NCI-H345 (cell line): ENCODE results near the gene DUSP7.

Experiments used
- DNase-seq: peaks from one replicate; lab custom pipeline; 2025; lab: John Stamatoyannopoulos, UW

DUSP7 gene

GRCh38 chr3:52056521-52056967 lies at the start of gene DUSP7:
Gene DUSP7 (minus strand): TSS chr3:52056571. CDS start chr3:52056366, 205 bp downstream.
- DNase-seq = peak; percentile 72

DNA sequence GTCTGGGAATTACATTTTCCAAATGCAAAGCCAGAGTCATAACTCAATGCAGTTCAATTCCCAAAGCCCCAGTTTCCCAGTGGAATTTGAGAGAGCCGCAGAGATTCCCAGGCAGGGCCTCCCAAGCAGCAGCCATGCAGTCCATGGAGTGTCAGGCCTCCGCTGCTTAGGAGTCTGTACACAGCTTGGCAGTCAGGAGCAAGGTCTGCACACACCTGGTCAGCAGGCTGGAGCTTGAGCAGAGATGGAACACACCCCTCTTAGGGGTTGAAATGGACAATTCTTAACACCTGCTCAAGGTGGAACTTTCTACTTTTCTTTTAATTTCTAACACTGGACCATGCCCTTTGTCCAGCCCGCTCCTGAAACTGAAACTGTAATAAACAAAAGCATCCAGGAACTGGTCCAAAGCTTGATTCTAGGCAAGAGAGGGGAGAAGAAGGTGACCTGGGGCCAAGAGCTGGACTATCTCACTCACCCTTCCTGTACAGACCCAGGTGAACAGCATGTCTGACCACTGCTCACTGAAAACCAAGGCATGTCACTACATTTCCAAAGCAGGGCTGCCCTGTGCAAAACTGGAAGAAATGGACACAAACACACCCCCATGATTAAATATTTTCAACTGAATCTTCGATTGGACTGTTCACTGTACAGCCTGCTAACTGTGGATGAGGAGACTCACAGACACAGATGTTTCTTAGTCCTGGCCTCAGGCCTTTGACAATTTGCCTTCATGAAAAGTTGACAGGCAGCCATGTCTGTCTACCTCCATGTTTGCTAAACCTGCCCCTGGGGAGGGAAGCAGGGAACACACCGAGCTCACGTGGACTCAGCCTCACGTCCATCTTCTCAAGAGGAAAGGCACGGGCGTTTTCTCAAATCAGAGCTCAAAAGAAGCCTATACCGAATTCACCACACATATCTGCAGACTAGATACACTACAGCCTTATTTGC lies 48.6 kb upstream of the DUSP7 start:
- DNase-seq = no peak

- DNase-seq = no peak
Measured at GRCh38 chr3:52102934-52103333, 46.6 kb upstream of the DUSP7 start.

DNA sequence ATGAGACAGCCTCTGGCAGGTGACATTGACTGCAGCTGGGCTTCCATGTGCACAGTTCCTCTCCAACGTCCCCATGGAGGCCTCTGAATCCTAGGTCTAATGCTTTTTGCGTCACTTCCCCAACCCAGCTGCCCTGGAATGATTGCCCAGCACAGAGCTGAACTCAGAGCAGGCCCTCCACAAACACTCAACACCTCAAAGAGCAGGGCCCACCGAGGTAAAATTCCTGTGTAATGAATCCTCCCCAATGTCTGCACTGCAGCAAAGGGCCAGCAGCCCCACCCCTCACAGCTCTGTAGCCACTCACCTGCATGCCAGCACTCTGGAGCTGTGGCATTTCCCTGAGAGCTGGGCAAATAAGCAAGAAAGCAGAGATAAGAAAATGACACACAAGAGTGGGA lies 42.6 kb upstream of the DUSP7 start:
- DNase-seq = no peak

DNA sequence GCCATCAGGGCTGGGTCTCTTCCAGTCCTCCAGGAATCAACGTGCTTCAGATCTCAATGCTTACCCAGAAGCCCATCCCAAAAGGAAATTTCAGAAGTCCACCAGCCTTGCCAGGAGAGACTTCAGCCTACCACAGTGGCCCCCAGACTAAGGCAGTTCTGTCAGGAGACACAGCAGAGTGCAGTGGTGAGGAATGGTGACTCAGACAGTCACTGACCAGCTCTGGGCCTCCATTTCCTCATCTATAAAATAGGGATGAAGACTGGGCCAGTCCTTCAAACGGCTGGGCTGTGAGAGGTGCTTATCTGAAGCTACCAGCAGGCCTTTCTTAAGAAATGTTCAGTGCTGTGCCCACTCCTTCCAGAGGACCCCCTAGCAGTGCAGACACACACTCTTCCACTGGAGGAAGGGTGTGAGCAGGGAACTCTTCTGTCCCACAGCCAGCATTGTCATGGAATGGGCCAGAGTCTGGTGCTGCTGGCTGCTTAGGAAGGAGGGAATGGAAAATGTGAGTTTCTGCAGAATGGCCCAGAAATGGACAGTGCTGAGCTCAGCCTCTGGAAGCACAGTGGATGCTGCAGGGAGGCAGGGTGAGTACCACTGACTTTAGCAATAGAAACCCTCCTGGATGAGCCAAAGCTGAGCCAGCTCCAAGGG lies 41.6 kb upstream of the DUSP7 start:
- DNase-seq = no peak

DNA sequence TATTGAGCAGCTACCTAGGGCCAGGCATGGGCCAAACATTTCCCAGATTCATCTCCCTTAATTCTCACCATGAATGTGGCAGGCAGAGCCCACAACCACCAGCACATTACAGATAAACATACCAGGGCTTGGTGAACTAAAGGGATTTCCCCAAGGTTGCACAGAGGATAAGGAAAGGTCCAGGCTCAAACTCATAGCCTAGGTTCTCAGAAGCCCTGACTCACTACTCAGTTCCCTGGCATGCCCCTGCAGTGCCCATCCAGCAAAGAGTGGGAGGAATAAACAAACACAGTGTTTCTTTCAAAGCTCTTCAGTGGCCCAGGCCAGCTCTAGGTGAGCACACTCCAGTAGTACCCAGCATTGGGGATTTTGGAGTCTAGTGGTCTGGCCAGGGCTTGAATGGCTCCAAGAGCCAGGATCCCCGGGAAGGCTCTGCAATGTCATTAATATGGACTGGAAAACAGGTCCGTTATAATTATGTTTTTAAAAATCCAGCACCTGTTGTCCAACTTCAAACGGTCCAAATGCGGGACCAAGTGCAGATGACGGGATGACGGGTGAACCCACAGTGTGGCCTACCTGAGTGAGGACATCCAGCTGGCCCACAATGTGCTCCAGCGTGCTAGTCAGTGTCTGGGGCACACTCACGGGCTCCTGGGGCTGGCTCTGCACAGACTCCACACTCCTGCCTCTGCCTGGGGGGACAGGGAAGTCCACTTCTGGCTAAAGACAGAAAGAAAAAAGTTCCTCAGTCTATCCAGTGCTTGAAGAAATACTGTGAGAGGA lies 39.8 kb upstream of the DUSP7 start:
- no peak for DNase-seq

DNA sequence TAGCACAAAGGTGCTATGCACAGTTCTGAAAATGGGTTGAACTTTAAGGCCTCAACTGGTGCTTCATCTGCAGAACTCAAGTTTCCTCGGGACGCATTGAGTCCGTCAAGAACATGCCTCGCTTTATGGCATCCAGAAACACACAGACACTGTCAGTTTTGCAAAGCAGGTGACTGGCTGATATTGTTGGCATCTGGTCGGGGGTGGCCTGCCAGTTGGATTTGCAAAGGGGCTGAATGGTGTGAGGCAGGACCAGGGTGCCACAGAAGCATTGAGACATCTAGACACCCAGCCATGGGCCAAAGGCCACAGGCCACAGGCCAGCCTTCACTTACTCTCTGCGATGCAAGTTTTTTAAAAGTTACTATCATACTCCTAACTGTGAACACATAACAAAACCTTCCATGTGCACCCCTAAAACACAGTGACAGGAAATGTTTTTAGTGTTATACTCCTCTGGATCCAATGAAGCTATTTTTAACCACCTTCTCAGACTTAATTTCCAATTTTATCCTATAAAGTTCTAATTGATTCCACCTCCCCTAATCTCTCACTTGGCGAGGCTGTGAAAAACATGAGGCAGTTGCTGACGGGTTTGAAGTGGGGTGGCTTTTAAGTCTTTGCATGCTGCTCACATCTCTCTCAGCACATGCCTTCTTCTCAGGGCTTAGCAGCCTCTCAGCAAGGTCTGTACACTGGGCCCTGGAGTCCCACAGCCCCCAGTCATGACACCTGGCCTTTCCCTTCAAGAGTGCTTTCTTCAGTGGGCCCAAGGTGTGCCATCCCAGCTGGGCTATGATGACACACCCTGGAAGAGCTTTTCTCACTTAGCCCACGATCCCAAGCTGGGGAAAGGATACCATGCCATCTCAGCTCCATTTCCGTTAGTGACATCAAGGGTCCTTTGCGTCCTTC lies 38.5 kb upstream of the DUSP7 start:
- no peak for DNase-seq

DNA sequence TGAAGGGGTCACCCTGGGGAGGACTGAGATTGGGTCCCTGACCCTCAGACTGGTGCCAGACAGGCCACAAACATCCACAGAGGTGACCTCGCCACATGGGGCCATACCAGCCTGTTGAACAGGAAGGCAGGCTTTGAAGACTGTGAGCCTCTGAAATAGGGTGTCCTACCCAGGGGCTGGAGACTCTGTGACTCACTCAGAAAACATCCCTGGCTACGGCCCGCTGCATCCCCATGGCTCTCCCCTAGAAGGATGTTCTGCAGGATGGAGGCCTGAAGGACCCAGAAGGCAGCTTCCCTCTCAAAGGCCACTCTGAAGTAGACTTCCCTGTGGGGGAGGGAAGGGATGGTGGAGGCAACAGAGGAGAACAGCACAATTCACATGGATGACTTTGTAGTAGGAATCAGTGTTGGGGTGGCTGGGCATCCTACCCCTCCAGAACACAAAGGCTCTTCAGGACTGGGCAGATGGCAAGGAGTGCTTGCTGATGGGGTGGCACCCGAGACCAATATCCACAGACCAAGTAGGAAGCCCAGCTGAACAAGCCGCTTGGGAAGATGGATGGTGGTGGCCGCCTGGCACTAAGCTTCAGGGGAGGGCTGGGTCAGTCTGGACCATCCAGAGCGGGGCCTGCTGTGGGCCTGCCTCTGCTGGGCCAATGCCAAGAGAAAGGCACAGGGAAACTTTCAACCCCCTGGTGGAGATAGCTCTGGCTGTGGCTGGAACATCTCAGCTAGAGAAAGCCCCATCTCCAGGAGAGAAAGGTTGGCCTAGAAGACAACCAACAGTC lies 37.6 kb upstream of the DUSP7 start:
- no peak for DNase-seq

- DNase-seq = no peak
Measured at GRCh38 chr3:52092891-52093290, 36.5 kb upstream of the DUSP7 start.

DNA sequence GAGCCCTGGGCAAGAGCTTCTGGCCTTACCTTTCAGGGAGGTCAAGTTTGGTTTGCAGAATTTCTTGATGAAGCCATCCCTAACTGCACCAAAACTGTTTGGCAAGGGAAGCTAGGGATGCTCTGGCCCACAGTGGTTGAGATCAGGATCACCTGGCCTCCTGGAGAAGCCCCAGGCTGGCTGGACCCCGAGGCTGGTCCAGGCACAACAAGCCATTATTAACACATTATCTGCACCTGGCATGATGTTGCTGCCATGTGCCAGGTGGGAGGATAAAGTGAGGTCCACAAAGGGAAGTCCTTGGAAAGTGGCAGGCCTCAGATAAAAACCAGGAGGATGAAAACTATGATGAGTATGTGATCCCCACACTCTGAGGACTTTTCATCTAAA lies 35.9 kb upstream of the DUSP7 start:
- no peak for DNase-seq

DNA sequence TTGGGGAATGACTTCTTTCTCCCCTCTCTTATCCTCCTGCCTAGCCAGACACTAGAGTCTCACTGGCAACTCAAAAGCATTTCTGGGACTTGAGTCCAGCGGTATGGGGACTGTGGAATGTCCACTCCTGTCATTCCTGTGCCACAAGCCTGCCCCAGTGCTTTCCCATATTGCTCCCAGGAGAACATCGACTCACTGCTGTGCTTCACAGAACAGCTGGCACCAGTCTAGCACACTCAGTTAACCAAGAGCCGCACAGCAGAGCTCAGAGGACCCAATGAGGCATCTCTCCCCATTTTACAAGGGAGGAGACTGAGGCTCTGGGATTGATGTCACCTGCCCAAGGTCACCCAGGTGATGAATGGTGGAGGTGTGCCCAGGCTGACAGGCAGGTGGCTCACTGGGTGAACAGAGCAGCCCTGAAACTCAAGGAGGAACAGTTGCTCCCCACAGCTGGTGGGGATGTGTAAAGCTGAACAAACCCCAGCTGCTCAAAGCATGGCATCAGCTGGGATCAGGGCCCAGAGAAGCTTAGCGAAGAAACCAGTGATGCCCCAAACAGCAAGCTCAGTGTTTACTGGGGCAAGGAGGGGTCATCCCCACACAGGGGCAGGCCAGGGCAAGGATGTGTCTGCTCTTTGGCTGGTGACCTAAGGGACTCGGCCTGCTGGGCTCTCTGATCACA lies 35.4 kb upstream of the DUSP7 start:
- DNase-seq = no peak

GRCh38 chr3:52090933-52091468 lies 34.6 kb upstream of the DUSP7 start:
- no peak for DNase-seq

- DNase-seq = no peak
Measured at GRCh38 chr3:52090131-52090932, 34.0 kb upstream of the DUSP7 start.

DNA sequence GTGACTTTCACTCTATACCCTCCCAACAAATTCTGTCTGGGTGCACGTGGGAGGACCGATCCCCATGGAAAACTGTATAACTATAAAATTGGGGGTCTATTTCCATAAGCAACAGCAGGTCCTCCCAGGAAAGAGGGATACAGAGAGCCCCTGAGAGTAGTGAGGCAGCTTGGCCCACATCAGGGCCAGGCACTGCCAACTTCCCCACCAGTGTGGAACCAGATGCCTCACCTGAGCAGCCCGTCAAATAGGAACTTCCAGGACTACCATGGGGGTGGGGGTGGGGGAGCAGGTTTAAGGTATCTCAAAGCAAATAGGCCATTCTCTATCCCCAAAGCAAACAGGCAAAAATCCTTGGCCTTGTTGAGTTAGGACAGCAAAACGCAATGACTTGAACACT lies 33.3 kb upstream of the DUSP7 start:
- DNase-seq = no peak

- DNase-seq = no peak
Measured at GRCh38 chr3:52088445-52089367, 32.3 kb upstream of the DUSP7 start.

GRCh38 chr3:52087731-52088130 lies 31.4 kb upstream of the DUSP7 start:
- DNase-seq = no peak

DNA sequence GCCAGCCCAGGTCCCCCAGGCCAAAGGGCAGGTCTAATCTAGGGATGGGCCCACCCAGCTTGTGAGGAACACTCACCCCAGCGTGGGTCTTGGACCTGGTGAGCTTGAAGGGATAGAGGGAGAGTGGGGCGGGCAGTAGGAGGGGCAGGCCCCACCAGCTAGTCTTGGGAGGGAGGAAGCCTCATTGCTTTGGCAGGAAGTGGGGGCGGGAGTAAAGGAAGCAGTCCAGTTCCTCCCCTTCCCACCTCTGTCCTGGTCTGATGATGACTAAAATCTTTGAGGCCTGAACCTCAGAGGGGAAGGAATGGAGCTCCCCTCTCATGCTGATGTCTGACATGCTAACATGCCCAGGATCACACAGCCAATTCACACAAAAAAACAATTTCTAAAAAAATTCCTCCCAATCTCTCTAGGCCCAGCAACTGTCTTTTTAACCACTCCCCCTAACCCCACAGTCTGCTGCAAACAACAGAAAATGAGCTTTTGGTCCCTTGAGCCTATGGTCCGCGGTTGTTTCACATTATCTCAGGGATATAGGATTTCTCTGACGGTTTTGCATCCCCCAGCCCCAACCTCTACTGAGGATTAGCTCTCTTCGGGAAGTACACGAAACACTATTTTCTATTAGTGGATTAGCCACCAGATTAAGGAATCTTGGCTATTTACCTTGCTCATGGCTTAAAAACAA lies 30.7 kb upstream of the DUSP7 start:
- no peak for DNase-seq
